HG02943 (cell line): ENCODE results near the gene CCP110.

ENCODE experiments used
- ATAC-seq: cut with Tn5 transposase; IDR thresholded peaks from one replicate; pipeline ENCODE4 v1.9.1; 2021; ENCODE audit warnings: mild to moderate bottlenecking, low read depth, moderate library complexity; ENCODE audit not compliant: unreplicated experiment

CCP110 gene

DNA sequence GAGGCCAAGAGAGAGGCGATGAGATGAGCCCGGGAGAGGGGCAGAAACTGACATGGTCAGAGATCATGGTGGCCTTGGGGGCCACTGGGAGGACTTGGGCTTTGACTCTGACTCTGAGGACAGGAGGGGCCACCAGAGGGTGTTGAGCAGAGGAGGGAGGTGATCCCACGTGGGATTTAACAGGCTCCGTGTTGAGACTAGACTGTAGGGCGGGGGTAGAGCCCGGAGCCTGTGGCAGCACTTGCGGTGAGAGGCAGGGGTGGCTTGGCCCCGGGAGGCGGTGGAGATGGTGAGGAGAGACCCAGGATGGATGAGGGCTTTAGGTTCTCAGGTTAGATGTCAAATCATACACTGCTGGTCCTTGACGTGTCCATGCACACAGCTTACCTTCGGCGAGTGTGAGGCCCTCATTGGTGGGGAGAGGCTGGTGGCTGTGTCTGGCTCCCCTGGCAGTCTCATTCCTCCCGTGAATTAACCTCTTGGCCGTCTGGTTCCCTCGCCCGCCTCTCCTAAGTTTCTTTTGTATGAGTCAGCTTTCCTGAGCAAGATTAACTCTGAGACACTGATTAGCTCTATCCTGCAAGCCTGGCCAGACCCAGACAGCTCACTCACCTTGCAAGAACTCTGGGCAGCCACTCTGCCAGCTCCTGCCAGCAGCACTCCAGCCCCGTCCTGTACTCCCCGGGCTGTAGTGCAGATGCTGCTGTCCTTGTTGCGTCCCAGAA, 71.5 kb downstream of the CCP110 start:
- no peak for ATAC-seq

DNA sequence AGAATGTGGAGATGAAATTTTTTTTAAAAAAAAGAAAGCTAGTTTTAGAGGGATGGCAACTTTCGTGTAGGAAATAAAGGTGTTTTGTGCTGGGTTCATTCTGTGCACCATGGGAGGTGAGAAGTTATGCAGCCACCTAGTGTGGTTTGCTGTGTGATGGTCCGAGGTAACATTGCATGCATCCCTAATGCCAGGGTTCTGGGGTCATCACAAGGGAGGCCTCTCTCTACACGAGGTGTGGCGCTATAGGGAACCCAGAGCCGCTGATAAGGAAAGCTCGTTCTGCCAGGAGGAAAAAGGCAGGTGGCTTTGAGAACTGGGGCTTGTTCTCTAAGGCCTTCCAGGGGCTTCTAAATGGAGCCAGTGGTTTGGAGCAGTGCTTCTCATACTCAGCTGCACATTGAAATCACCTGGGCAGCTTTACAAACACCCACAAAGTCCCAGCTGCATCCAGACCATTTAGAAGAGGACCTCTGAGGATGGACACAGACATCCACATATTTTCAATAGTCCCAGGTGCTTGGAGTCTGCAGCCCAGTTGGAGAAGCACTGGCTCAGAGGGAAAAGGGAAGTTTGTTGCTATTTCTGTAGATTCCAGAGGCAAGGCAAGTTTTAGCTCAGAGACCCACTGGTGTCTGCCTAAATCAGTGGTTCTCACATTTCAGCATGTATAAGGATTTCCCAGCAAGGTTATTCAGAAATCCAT, 75.2 kb downstream of the CCP110 start:
- no peak for ATAC-seq

DNA sequence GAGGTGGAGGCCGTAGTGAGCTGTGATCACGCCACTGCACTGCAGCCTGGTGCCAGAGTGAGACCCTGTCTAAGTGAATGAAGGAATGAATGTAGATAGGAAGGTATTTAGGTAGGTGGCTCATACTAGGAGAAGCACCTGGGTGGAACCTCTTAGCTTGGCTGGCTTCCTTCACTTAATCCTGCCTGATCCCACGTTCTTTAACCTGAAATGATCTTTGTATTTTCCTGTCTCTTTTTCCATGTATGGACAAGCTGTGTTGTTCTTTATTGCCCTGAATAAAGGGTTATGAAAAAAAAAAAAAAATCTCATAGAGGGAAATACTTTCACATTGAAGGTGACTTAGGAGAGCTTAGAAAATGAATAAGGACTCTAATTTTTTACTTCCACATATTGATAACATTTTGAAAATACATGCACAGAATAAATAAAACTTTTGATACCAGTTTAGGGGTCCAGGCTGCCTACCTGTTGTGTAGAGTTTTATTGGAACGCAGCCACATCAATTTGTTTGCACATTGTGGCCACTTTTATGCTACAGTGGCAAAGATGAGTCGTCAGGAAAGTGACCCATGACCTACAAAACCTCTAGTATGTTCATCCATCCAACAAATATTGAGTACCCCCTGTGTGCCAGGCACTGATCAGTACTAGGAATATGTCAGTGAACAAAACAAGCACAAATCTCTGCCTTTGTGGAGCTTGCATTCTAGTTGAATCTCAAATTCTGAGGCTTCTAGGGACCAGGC, 76.4 kb downstream of the CCP110 start:
- ATAC-seq: no peak

DNA sequence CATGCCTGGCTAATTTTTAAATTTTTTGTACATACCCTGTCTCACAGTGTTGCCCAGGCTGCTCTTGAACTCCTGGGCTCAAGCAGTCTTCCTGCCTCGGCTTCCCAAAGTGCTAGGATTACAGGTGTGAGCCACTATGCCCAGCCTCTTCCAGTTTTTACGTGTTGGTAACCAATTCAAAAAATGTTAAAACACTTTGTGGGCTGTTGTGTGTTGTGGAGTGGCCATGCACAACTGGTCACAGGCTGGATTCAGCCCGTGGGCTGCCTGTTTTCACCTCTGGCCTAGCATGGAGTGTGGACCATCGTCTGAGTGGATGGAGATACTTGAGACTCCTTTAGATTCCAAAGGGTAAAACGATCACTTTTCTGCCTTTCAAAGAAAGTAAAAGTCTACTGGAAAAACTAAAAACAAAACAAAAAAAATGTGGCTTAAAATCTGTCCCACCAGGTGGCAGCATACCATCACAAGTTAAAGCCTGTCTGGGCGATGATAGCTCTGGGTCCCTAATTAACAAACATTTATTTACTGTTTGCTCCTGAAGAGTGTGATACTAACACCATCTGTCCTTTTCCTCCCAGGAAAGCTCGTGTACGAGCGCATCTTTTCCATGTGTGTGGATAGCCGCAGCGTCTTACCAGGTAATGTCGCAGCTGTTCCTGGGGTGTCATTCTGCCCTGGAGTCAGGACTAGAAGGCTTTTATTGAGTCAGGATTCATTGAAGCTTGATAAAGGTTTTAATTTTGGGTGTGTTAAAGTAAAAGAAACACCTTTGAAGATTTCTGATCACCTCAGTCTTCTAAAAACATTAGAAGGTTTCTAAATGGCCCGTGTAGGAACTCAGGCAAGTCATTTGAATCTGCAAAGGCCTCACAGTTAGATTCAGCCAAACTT, 77.6 kb downstream of the CCP110 start:
- no peak for ATAC-seq
